C4-2B (cell line): Measurements from ENCODE around the gene JTB.

Experiments used
- CTCF ChIP-seq: fragments of 450-650 bp; conservative IDR thresholded peaks from 2 replicates; pipeline ENCODE4 v1.5.1; 2017; ENCODE audit warnings: mild to moderate bottlenecking
- ZFX ChIP-seq: fragments of 450-650 bp; IDR thresholded peaks from 2 replicates; pipeline ENCODE4 v1.6.1; 2017

- TF ChIP-seq CTCF: no peak
- no peak for TF ChIP-seq ZFX
Measured at GRCh38 chr1:153968000-153968363, 9.5 kb downstream of the JTB start.
